ENCODE measurements around the gene COG4. TPM values are rescaled to one million over a fixed set of nuclear protein-coding genes. Genes with fewer than 3 reads are reported as not detected.

Gene COG4
- polyA plus RNA-seq, 4 donors, result 59.1 to 75.4 (median 67.5) TPM

DNA sequence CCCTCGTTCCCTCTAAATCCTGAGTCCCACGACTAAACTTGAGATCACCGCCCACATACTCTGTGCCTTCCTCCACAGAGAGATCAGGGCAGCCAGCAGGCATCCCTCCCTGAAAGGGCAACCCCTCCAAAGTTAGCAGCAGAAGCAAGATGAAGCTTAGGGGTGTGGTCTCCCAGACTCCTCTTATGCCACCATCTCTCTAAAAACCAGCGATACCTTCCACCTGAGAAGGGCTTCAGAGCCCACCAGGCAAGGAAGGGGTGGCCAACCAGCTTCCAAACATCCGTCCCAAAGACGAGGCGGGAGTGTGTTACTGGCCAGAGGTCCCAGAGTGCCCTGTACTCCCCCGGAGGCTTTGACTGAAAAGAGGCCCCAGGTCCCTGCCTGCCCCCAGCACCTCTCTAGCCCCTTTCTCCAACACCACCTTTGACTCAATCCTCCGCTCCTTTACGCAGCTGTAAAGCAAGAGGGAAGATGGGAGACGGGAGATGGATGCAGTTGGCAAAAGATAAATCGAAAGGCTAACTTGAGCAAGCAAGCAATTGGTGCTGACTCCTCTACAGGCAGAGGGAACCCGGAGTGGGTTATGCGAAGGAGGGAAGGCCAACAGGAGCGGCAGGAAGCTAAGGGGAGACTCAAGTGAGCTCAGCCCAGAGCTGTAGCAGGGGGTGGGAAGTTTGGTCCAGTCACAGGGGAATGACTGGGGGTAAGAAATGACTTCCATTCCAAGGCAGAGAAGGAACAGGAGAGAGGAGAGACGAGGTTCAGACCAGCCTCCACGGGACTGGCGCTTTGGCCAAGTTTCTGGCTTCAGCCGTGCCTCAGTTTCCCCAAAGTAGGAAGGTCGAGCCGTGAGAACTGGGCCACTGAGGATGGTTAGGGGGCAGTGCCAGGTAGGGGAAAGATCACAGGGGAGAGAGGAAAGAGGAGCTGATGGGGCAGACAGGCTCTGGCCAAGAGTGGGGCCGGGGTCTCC, 85.5 kb downstream of the COG4 start:
- DNase-seq (ENCODE audit: low read depth in 4 of 4, low spot score in 2 of 4), result no peak

- peak in 2 of 4 donors; percentile 83 to 88 for DNase-seq (ENCODE audit: low read depth in 4 of 4, low spot score in 2 of 4)
Observed at GRCh38 chr16:70437017-70437581, 86.3 kb downstream of the COG4 start.

DNA sequence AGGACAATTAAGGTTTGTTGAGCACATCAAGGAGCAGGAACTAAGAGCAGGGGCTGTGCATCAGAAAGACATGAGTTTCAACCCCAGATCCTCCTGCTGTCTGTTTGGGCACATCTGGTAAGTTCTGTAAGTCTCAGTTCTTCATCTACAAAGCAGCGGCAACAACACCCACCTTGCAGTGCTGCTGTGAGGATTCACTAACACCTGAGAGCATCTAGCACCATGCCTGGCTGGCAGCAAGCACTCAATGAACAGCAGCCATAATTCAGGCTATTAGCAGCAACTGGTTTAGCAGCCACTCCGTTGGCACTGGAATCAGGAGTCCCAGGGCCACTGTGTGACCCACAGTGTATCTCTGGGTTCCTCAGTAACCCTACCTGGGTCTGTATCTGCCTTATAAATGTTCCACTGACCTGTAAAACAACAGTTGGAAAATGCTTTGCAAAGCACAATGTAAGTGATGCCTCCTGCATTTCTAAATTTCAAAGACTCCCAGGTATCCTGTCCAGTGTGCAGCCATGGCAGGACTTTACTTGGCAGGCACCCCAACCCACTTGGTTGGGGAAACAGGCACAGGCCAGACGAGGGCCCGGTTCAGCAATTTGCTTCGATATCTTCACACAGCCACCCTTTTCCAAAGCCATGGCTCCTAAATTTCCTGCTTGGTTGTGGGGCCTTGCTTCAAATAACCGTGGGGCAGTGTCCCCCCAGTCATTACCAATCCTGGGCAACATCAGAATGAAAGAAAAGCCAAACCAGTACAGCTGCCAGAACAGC, 88.7 kb downstream of the COG4 start:
- no peak for DNase-seq (ENCODE audit: low read depth in 4 of 4, low spot score in 2 of 4)

- no peak for DNase-seq (ENCODE audit: low read depth in 4 of 4, low spot score in 2 of 4)
Observed at GRCh38 chr16:70433458-70434103, 89.8 kb downstream of the COG4 start.

- DNase-seq (ENCODE audit: low read depth in 4 of 4, low spot score in 2 of 4), result no peak
Observed at GRCh38 chr16:70432723-70433457, 90.5 kb downstream of the COG4 start.

DNA sequence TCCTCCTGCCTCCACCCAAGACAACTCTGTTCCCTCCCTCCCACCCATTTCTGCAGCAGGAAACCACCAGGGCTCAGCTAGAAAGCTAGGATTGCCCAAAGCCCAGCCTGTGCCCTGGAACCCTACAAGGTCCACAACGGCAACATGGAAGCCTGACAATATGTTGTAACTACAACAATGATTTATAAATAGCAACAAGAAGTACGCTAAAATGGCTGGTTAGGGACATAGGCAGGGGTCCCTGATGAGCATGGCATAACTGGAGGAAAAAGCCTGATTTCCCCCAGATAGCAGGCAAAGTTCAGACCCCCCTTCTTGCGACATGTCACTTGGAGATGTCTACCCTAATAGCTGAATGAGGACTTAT, 91.0 kb downstream of the COG4 start:
- no peak for DNase-seq (ENCODE audit: low read depth in 4 of 4, low spot score in 2 of 4)

GRCh38 chr16:70430667-70431536, 92.5 kb downstream of the COG4 start:
- DNase-seq (ENCODE audit: low read depth in 4 of 4, low spot score in 2 of 4), result no peak

Other genes with a start within 250 kb of the COG4 start
- 10 to 100 TPM; 82.4 to 89.1 (median 86.2) TPM for gene AARS1, start 234.0 kb downstream of the COG4 start, polyA plus RNA-seq (ENCODE audit: insufficient read length in 4 of 4)
- 10 to 100 TPM; 34.0 to 39.3 (median 35.7) TPM for gene DDX19B, start 224.4 kb downstream of the COG4 start, polyA plus RNA-seq (ENCODE audit: insufficient read length in 4 of 4)
- 10 to 100 TPM; 47.7 to 56.0 (median 51.0) TPM for gene DDX19A, start 176.7 kb downstream of the COG4 start, polyA plus RNA-seq (ENCODE audit: insufficient read length in 4 of 4)
- 10 to 100 TPM; 25.3 to 38.4 (median 30.6) TPM for gene ST3GAL2, start 84.5 kb downstream of the COG4 start, polyA plus RNA-seq (ENCODE audit: insufficient read length in 4 of 4)
- 10 to 100 TPM; 12.7 to 20.2 (median 17.8) TPM for gene FCSK, start 69.0 kb downstream of the COG4 start, polyA plus RNA-seq (ENCODE audit: insufficient read length in 4 of 4)
- gene SF3B3, start 262 bp upstream of the COG4 start, polyA plus RNA-seq (ENCODE audit: insufficient read length in 4 of 4), result 100 to 1,000 TPM; 333 to 394 (median 370) TPM
- gene IL34, start 123.0 kb upstream of the COG4 start, polyA plus RNA-seq (ENCODE audit: insufficient read length in 4 of 4), result 1 to 10 TPM in 2 of 4 donors, under 1 TPM in 2; 0.62 to 1.2 (median 1.1) TPM
- 10 to 100 TPM; 40.4 to 59.9 (median 46.4) TPM for gene MTSS2, start 162.5 kb upstream of the COG4 start, polyA plus RNA-seq (ENCODE audit: insufficient read length in 4 of 4)